HL-60 (cell line): ENCODE data around the gene AGMO.

Experiments used
- DNase-seq, 2 experiments: peaks; one replicate each; pipeline ENCODE4 v3.0.0-alpha.2; 2010 to 2020; ENCODE audit warnings: low read depth in 1 of 2, low spot score in 1 of 2
- H3K27ac ChIP-seq: fragments of 250-450 bp; sonication (Bioruptor Pico); replicated peaks from 2 replicates; pipeline ENCODE4 v1.5.1; 2020; ENCODE audit warnings: mild to moderate bottlenecking, moderate library complexity
- H3K27me3 ChIP-seq: fragments of 250-450 bp; sonication (Bioruptor Pico); 2 replicates; pipeline ENCODE4 v1.5.1; 2021; ENCODE audit warnings: mild to moderate bottlenecking, moderate library complexity; ENCODE audit not compliant: insufficient read depth, poor library complexity, severe bottlenecking
- H3K4me3 ChIP-seq: replicated peaks from 2 replicates; pipeline ENCODE4 v1.5.1; 2011; ENCODE audit warnings: mild to moderate bottlenecking, control low read depth, low read length; ENCODE audit not compliant: insufficient read depth
- GABPA ChIP-seq: IDR thresholded peaks from 2 replicates; pipeline ENCODE4 v1.6.1; 2012; ENCODE audit warnings: low read depth
- POLR2AphosphoS5 ChIP-seq: IDR thresholded peaks from 2 replicates; pipeline ENCODE4 v1.6.1; 2012; ENCODE audit warnings: low read depth
- REST ChIP-seq: IDR thresholded peaks from 2 replicates; pipeline ENCODE4 v1.6.1; 2012; ENCODE audit warnings: low read depth; ENCODE audit not compliant: insufficient replicate concordance
- SPI1 ChIP-seq: IDR thresholded peaks from 2 replicates; pipeline ENCODE4 v1.6.1; 2012; ENCODE audit warnings: low read depth, mild to moderate bottlenecking, borderline replicate concordance
- TF ChIP-seq, protein P1 (sequence below): IDR thresholded peaks from one replicate; pipeline ENCODE4 v1.5.1; 2011; ENCODE audit warnings: low read length, control low read depth, inconsistent platforms; ENCODE audit not compliant: insufficient read depth

Gene AGMO

GRCh38 chr7:15600298-15600697 is 38.5 kb upstream of the AGMO start:
- Histone ChIP-seq H3K27me3 (no peaks in the 10 kb centered on the region), H3K4me3 (no peak overlapping the region), H3K27ac (no peak overlapping the region)
- no peak for TF ChIP-seq REST
- no peak for TF ChIP-seq POLR2AphosphoS5
- TF ChIP-seq, protein P1, sequence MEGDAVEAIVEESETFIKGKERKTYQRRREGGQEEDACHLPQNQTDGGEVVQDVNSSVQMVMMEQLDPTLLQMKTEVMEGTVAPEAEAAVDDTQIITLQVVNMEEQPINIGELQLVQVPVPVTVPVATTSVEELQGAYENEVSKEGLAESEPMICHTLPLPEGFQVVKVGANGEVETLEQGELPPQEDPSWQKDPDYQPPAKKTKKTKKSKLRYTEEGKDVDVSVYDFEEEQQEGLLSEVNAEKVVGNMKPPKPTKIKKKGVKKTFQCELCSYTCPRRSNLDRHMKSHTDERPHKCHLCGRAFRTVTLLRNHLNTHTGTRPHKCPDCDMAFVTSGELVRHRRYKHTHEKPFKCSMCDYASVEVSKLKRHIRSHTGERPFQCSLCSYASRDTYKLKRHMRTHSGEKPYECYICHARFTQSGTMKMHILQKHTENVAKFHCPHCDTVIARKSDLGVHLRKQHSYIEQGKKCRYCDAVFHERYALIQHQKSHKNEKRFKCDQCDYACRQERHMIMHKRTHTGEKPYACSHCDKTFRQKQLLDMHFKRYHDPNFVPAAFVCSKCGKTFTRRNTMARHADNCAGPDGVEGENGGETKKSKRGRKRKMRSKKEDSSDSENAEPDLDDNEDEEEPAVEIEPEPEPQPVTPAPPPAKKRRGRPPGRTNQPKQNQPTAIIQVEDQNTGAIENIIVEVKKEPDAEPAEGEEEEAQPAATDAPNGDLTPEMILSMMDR: no peak
- no peak for TF ChIP-seq SPI1
- TF ChIP-seq GABPA: no peak
- no peak for DNase-seq

- Histone ChIP-seq H3K27ac (no peak overlapping the region), H3K27me3 (no peaks in the 10 kb centered on the region), H3K4me3 (no peak overlapping the region)
- no peak for DNase-seq
- TF ChIP-seq SPI1 (no peak), GABPA (no peak), POLR2AphosphoS5 (no peak), REST (no peak)
- TF ChIP-seq, protein P1: no peak
Observed at GRCh38 chr7:15594461-15594860, 32.6 kb upstream of the AGMO start.

DNA sequence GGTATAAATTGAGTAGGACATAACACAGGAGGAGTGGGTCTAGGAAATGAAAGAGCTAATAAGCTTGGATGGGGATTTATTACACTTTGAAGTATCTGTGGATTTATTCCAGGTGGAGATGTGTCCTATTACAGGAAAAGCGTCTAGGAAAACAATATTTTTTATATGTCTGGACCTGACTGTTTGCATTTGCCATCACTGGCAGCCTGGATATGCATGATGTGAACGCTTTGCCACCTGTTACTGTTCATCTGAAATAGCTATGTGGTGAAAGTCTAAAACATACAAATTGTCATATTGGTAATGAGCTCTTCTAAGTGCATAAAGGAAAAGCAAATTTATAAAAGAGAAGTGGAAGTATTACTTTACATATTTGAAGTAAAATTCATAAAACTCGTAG is 31.6 kb upstream of the AGMO start:
- no peak overlapping the region for H3K27ac ChIP-seq
- TF ChIP-seq POLR2AphosphoS5: no peak
- TF ChIP-seq, protein P1: no peak
- no peak for TF ChIP-seq REST
- TF ChIP-seq GABPA: no peak
- DNase-seq: no peak
- H3K27me3 ChIP-seq: no peaks in the 10 kb centered on the region
- no peak overlapping the region for H3K4me3 ChIP-seq
